ENCODE data around the gene FBXO42. TPM values are rescaled to one million over a fixed set of nuclear protein-coding genes. Genes with fewer than 3 reads are reported as not detected.

Gene FBXO42
- total RNA-seq, 1 donor from 2014 or later = 11.9 TPM

GRCh38 chr1:16292739-16293138 is 59.5 kb downstream of the FBXO42 start:
- no peak for DNase-seq (ENCODE audit: low read depth)
- no peak overlapping the region for H3K4me3 ChIP-seq (ENCODE audit: low read depth, low read length)
- no peak for TF ChIP-seq CTCF (IDR thresholded peaks at IDR 0.05; ENCODE audit: insufficient read depth, low read length, poor library complexity, severe bottlenecking)
- no peaks in the 10 kb centered on the region for H3K36me3 ChIP-seq (ENCODE audit: control insufficient read depth, insufficient read depth, low read length)
- H3K27me3 ChIP-seq (ENCODE audit: control insufficient read depth, insufficient read depth, low read length) = no peaks in the 10 kb centered on the region

- TF ChIP-seq CTCF (IDR thresholded peaks at IDR 0.05; ENCODE audit: insufficient read depth, low read length, poor library complexity, severe bottlenecking) = no peak
- no peaks in the 10 kb centered on the region for H3K36me3 ChIP-seq (ENCODE audit: control insufficient read depth, insufficient read depth, low read length)
- no peaks in the 10 kb centered on the region for H3K27me3 ChIP-seq (ENCODE audit: control insufficient read depth, insufficient read depth, low read length)
- no peak overlapping the region for H3K4me3 ChIP-seq (ENCODE audit: low read depth, low read length)
- no peak for DNase-seq (ENCODE audit: low read depth)
Observed at GRCh38 chr1:16289959-16290358, 62.3 kb downstream of the FBXO42 start.

- no peaks in the 10 kb centered on the region for H3K27me3 ChIP-seq (ENCODE audit: control insufficient read depth, insufficient read depth, low read length)
- no peak overlapping the region for H3K4me3 ChIP-seq (ENCODE audit: low read depth, low read length)
- TF ChIP-seq CTCF (IDR thresholded peaks at IDR 0.05; ENCODE audit: insufficient read depth, low read length, poor library complexity, severe bottlenecking) = no peak
- DNase-seq (ENCODE audit: low read depth) = no peak
- no peaks in the 10 kb centered on the region for H3K36me3 ChIP-seq (ENCODE audit: control insufficient read depth, insufficient read depth, low read length)
Observed at GRCh38 chr1:16286122-16286521, 66.2 kb downstream of the FBXO42 start.

- Histone ChIP-seq H3K36me3 (ENCODE audit: control insufficient read depth, insufficient read depth, low read length) (no peaks in the 10 kb centered on the region), H3K27me3 (ENCODE audit: control insufficient read depth, insufficient read depth, low read length) (no peaks in the 10 kb centered on the region), H3K4me3 (ENCODE audit: low read depth, low read length) (no peak overlapping the region)
- no peak for DNase-seq (ENCODE audit: low read depth)
- TF ChIP-seq CTCF (IDR thresholded peaks at IDR 0.05; ENCODE audit: insufficient read depth, low read length, poor library complexity, severe bottlenecking) = no peak
Observed at GRCh38 chr1:16281765-16282164, 70.5 kb downstream of the FBXO42 start.

- no peak overlapping the region for H3K4me3 ChIP-seq (ENCODE audit: low read depth, low read length)
- no peaks in the 10 kb centered on the region for H3K36me3 ChIP-seq (ENCODE audit: control insufficient read depth, insufficient read depth, low read length)
- no peak for DNase-seq (ENCODE audit: low read depth)
- no peak for TF ChIP-seq CTCF (IDR thresholded peaks at IDR 0.05; ENCODE audit: insufficient read depth, low read length, poor library complexity, severe bottlenecking)
- no peaks in the 10 kb centered on the region for H3K27me3 ChIP-seq (ENCODE audit: control insufficient read depth, insufficient read depth, low read length)
Observed at GRCh38 chr1:16279186-16279585, 73.1 kb downstream of the FBXO42 start.

- no peak for TF ChIP-seq CTCF (IDR thresholded peaks at IDR 0.05; ENCODE audit: insufficient read depth, low read length, poor library complexity, severe bottlenecking)
- H3K27me3 ChIP-seq (ENCODE audit: control insufficient read depth, insufficient read depth, low read length) = no peaks in the 10 kb centered on the region
- no peak overlapping the region for H3K4me3 ChIP-seq (ENCODE audit: low read depth, low read length)
- H3K36me3 ChIP-seq (ENCODE audit: control insufficient read depth, insufficient read depth, low read length) = no peaks in the 10 kb centered on the region
- no peak for DNase-seq (ENCODE audit: low read depth)
Observed at GRCh38 chr1:16276302-16277030, 75.8 kb downstream of the FBXO42 start.

Data from kidney epithelial cell (primary cell).